ENCODE measurements around the gene CDS2.

The CDS2 gene

GRCh38 chr20:5214826-5215225 is 88.0 kb downstream of the CDS2 start:
- POLR2A ChIA-PET = no interaction called here
- Histone ChIP-seq H3K27ac (ENCODE audit: insufficient read depth in 1 of 2, low read depth in 1 of 2, low read length in 2 of 2, poor library complexity in 1 of 2, severe bottlenecking in 2 of 2) (no peak overlapping the region), H3K27me3 (replicated peaks in 2 of 5; ENCODE audit: control insufficient read depth in 4 of 5, insufficient read depth in 5 of 5, low read length in 4 of 5) (no peaks in the 10 kb centered on the region), H3K9me3 (ENCODE audit: control extremely low read depth in 1 of 5, control insufficient read depth in 4 of 5, insufficient read depth in 2 of 5, low read depth in 1 of 5, low read length in 4 of 5) (no peaks in the 10 kb centered on the region), H3K36me3 (ENCODE audit: control insufficient read depth in 4 of 4, insufficient read depth in 4 of 4, low read length in 3 of 4) (peaks cover 0 to 6% (median 3%) of the 10 kb centered on the region in 4 experiments), H3K4me3 (ENCODE audit: control insufficient read depth in 1 of 7, extremely low read depth in 1 of 7, insufficient read depth in 4 of 7, low read depth in 2 of 7, low read length in 6 of 7) (no peak overlapping the region), H3K4me1 (ENCODE audit: control extremely low read depth in 1 of 4, control insufficient read depth in 4 of 4, insufficient read depth in 4 of 4, low read length in 3 of 4) (no peaks in the 10 kb centered on the region)
- CTCF ChIA-PET = interaction anchor here (5.0 to 8.0 kb wide), 2 partner anchors 9 kb away, joined by 28 to 49 read pairs; no protein-coding TSS in a partner anchor
- WGBS (ENCODE audit: insufficient coverage) = 100% methylated on average over 3 of the region's 3 CpGs
- no peak for DNase-seq

GRCh38 chr20:5215672-5216304 is 89.0 kb downstream of the CDS2 start:
- H3K4me3 ChIP-seq (ENCODE audit: control insufficient read depth in 1 of 7, extremely low read depth in 1 of 7, insufficient read depth in 4 of 7, low read depth in 2 of 7, low read length in 6 of 7) = no peak overlapping the region
- H3K27me3 ChIP-seq (replicated peaks in 2 of 5; ENCODE audit: control insufficient read depth in 4 of 5, insufficient read depth in 5 of 5, low read length in 4 of 5) = no peaks in the 10 kb centered on the region
- ChIA-PET POLR2A (no interaction called here), CTCF (interaction anchor here (1.1 to 5.0 kb wide), 2 partner anchors 10 to 24 kb away, joined by 3 to 28 read pairs; no protein-coding TSS in a partner anchor)
- H3K36me3 ChIP-seq (ENCODE audit: control insufficient read depth in 4 of 4, insufficient read depth in 4 of 4, low read length in 3 of 4) = peaks cover 0 to 6% (median 3%) of the 10 kb centered on the region in 4 experiments
- no peak for DNase-seq
- no peaks in the 10 kb centered on the region for H3K4me1 ChIP-seq (ENCODE audit: control extremely low read depth in 1 of 4, control insufficient read depth in 4 of 4, insufficient read depth in 4 of 4, low read length in 3 of 4)
- H3K27ac ChIP-seq (ENCODE audit: insufficient read depth in 1 of 2, low read depth in 1 of 2, low read length in 2 of 2, poor library complexity in 1 of 2, severe bottlenecking in 2 of 2) = no peak overlapping the region
- WGBS (ENCODE audit: insufficient coverage) = 75% methylated on average over 3 of the region's 4 CpGs
- no peaks in the 10 kb centered on the region for H3K9me3 ChIP-seq (ENCODE audit: control extremely low read depth in 1 of 5, control insufficient read depth in 4 of 5, insufficient read depth in 2 of 5, low read depth in 1 of 5, low read length in 4 of 5)

- H3K4me3 ChIP-seq (ENCODE audit: control insufficient read depth in 1 of 7, extremely low read depth in 1 of 7, insufficient read depth in 4 of 7, low read depth in 2 of 7, low read length in 6 of 7) = no peak overlapping the region
- POLR2A ChIA-PET = no interaction called here
- H3K36me3 ChIP-seq (ENCODE audit: control insufficient read depth in 4 of 4, insufficient read depth in 4 of 4, low read length in 3 of 4) = peaks cover 0 to 6% (median 3%) of the 10 kb centered on the region in 4 experiments
- WGBS (ENCODE audit: insufficient coverage) = 100% methylated on average over 3 of the region's 3 CpGs
- DNase-seq = no peak
- no peak overlapping the region for H3K27ac ChIP-seq (ENCODE audit: insufficient read depth in 1 of 2, low read depth in 1 of 2, low read length in 2 of 2, poor library complexity in 1 of 2, severe bottlenecking in 2 of 2)
- no peaks in the 10 kb centered on the region for H3K27me3 ChIP-seq (replicated peaks in 2 of 5; ENCODE audit: control insufficient read depth in 4 of 5, insufficient read depth in 5 of 5, low read length in 4 of 5)
- CTCF ChIA-PET = interaction anchor here (1.1 to 5.0 kb wide), 2 partner anchors 11 to 25 kb away, joined by 3 to 28 read pairs; no protein-coding TSS in a partner anchor
- H3K4me1 ChIP-seq (ENCODE audit: control extremely low read depth in 1 of 4, control insufficient read depth in 4 of 4, insufficient read depth in 4 of 4, low read length in 3 of 4) = no peaks in the 10 kb centered on the region
- H3K9me3 ChIP-seq (ENCODE audit: control extremely low read depth in 1 of 5, control insufficient read depth in 4 of 5, insufficient read depth in 2 of 5, low read depth in 1 of 5, low read length in 4 of 5) = no peaks in the 10 kb centered on the region
Measured at GRCh38 chr20:5216663-5217062, 89.9 kb downstream of the CDS2 start.

- H3K27me3 ChIP-seq (replicated peaks in 2 of 5; ENCODE audit: control insufficient read depth in 4 of 5, insufficient read depth in 5 of 5, low read length in 4 of 5) = no peaks in the 10 kb centered on the region
- no peak overlapping the region for H3K27ac ChIP-seq (ENCODE audit: insufficient read depth in 1 of 2, low read depth in 1 of 2, low read length in 2 of 2, poor library complexity in 1 of 2, severe bottlenecking in 2 of 2)
- no peak overlapping the region for H3K4me3 ChIP-seq (ENCODE audit: control insufficient read depth in 1 of 7, extremely low read depth in 1 of 7, insufficient read depth in 4 of 7, low read depth in 2 of 7, low read length in 6 of 7)
- 100% methylated on average over 2 of the region's 4 CpGs for WGBS (ENCODE audit: insufficient coverage)
- ChIA-PET POLR2A (no interaction called here), CTCF (interaction anchor here (1.2 to 5.0 kb wide), 2 partner anchors 10 to 12 kb away, joined by 4 to 28 read pairs; no protein-coding TSS in a partner anchor)
- H3K36me3 ChIP-seq (ENCODE audit: control insufficient read depth in 4 of 4, insufficient read depth in 4 of 4, low read length in 3 of 4) = no peaks in the 10 kb centered on the region
- DNase-seq = no peak
- H3K4me1 ChIP-seq (ENCODE audit: control extremely low read depth in 1 of 4, control insufficient read depth in 4 of 4, insufficient read depth in 4 of 4, low read length in 3 of 4) = no peaks in the 10 kb centered on the region
- no peaks in the 10 kb centered on the region for H3K9me3 ChIP-seq (ENCODE audit: control extremely low read depth in 1 of 5, control insufficient read depth in 4 of 5, insufficient read depth in 2 of 5, low read depth in 1 of 5, low read length in 4 of 5)
Measured at GRCh38 chr20:5217616-5218015, 90.8 kb downstream of the CDS2 start.

- DNase-seq = no peak
- H3K4me3 ChIP-seq (ENCODE audit: control insufficient read depth in 1 of 7, extremely low read depth in 1 of 7, insufficient read depth in 4 of 7, low read depth in 2 of 7, low read length in 6 of 7) = no peak overlapping the region
- peaks cover 0 to 3% (median 0%) of the 10 kb centered on the region in 5 experiments for H3K27me3 ChIP-seq (replicated peaks in 2 of 5; ENCODE audit: control insufficient read depth in 4 of 5, insufficient read depth in 5 of 5, low read length in 4 of 5)
- no peaks in the 10 kb centered on the region for H3K4me1 ChIP-seq (ENCODE audit: control extremely low read depth in 1 of 4, control insufficient read depth in 4 of 4, insufficient read depth in 4 of 4, low read length in 3 of 4)
- no peaks in the 10 kb centered on the region for H3K36me3 ChIP-seq (ENCODE audit: control insufficient read depth in 4 of 4, insufficient read depth in 4 of 4, low read length in 3 of 4)
- no peak overlapping the region for H3K27ac ChIP-seq (ENCODE audit: insufficient read depth in 1 of 2, low read depth in 1 of 2, low read length in 2 of 2, poor library complexity in 1 of 2, severe bottlenecking in 2 of 2)
- ChIA-PET CTCF (interaction anchor here (0.9 to 8.0 kb wide), 4 partner anchors 10 to 263 kb away, joined by 3 to 78 read pairs (median 4); no protein-coding TSS in a partner anchor), POLR2A (no interaction called here)
- no peaks in the 10 kb centered on the region for H3K9me3 ChIP-seq (ENCODE audit: control extremely low read depth in 1 of 5, control insufficient read depth in 4 of 5, insufficient read depth in 2 of 5, low read depth in 1 of 5, low read length in 4 of 5)
- WGBS (ENCODE audit: insufficient coverage) = 95% methylated on average over 5 of the region's 7 CpGs
Measured at GRCh38 chr20:5220321-5221060, 93.7 kb downstream of the CDS2 start.

GRCh38 chr20:5221061-5221430 is 94.2 kb downstream of the CDS2 start:
- H3K27ac ChIP-seq (ENCODE audit: insufficient read depth in 1 of 2, low read depth in 1 of 2, low read length in 2 of 2, poor library complexity in 1 of 2, severe bottlenecking in 2 of 2) = no peak overlapping the region
- no peak overlapping the region for H3K4me3 ChIP-seq (ENCODE audit: control insufficient read depth in 1 of 7, extremely low read depth in 1 of 7, insufficient read depth in 4 of 7, low read depth in 2 of 7, low read length in 6 of 7)
- ChIA-PET POLR2A (no interaction called here), CTCF (interaction anchor here (0.9 to 8.0 kb wide), 3 partner anchors 11 to 264 kb away, joined by 3 to 78 read pairs (median 4); no protein-coding TSS in a partner anchor)
- WGBS (ENCODE audit: insufficient coverage) = 100% methylated on average over 2 of the region's 4 CpGs
- no peaks in the 10 kb centered on the region for H3K36me3 ChIP-seq (ENCODE audit: control insufficient read depth in 4 of 4, insufficient read depth in 4 of 4, low read length in 3 of 4)
- H3K9me3 ChIP-seq (ENCODE audit: control extremely low read depth in 1 of 5, control insufficient read depth in 4 of 5, insufficient read depth in 2 of 5, low read depth in 1 of 5, low read length in 4 of 5) = no peaks in the 10 kb centered on the region
- H3K4me1 ChIP-seq (ENCODE audit: control extremely low read depth in 1 of 4, control insufficient read depth in 4 of 4, insufficient read depth in 4 of 4, low read length in 3 of 4) = no peaks in the 10 kb centered on the region
- peaks cover 0 to 3% (median 0%) of the 10 kb centered on the region in 5 experiments for H3K27me3 ChIP-seq (replicated peaks in 2 of 5; ENCODE audit: control insufficient read depth in 4 of 5, insufficient read depth in 5 of 5, low read length in 4 of 5)
- DNase-seq = no peak
